Mucosa of descending colon (tissue), 3 donors: ENCODE measurements around the gene CEP57. TPM values are rescaled to one million over a fixed set of nuclear protein-coding genes. Genes with fewer than 3 reads are reported as not detected.
"Not testable (repeated sequence)": the region's sequence is repeated elsewhere in the genome, so short reads cannot be mapped to it uniquely, and the experiment has no call there.

ENCODE experiments used
- ATAC-seq: fragments of 200-7000 bp; cut with Tn5 transposase; one replicate; pipeline ENCODE4 v1.9.1; 2020; ENCODE audit warnings: mild to moderate bottlenecking, moderate library complexity
- DNase-seq, 3 donors: peaks; one replicate each; pipeline ENCODE4 v3.0.0-alpha.2; 2020
- H3K36me3 ChIP-seq: fragments of 200-600 bp; one replicate; pipeline ENCODE4 v1.8.0; 2021; ENCODE audit warnings: low read depth, mild to moderate bottlenecking
- H3K4me1 ChIP-seq: fragments of 200-600 bp; one replicate; pipeline ENCODE4 v1.8.0; 2021; ENCODE audit warnings: low read depth, mild to moderate bottlenecking
- H3K4me3 ChIP-seq: fragments of 200-600 bp; one replicate; pipeline ENCODE4 v1.8.0; 2021; ENCODE audit warnings: mild to moderate bottlenecking
- H3K9me3 ChIP-seq: fragments of 200-600 bp; one replicate; pipeline ENCODE4 v1.8.0; 2021; ENCODE audit warnings: mild to moderate bottlenecking
- CTCF ChIP-seq: fragments of 200-600 bp; IDR thresholded peaks from one replicate; pipeline ENCODE4 v1.8.0; 2022; ENCODE audit warnings: antibody characterized with exemption, mild to moderate bottlenecking
- intact Hi-C, 2 donors: fragments of 100-400 bp; cut with DNase I in 1 of 2; cut with micrococcal nuclease in 1 of 2; formaldehyde crosslinking; loops; one replicate each; pipeline versions ENCODE4 v1.11.0 to v1.11.1; 2022; cut with DNase I, micrococcal nuclease
- total RNA-seq, 3 donors: library from RNA; stranded (reverse); fragmentation: NEBNext Ultra II Directional in 2 of 3; extraction: Animal tissue kit (Norgen Biotek cat#: 25700) in 2 of 3; gene quantifications; one replicate each; pipeline versions ENCODE4 v1.2.1 to v1.2.4, GENCODE V29; 2021 to 2023
- donor health status: DM: no; HTN: no; CAD: no; lungs with moderate emphysema.
- donor health status: DM: no; HTN: no; CAD: no.
- donor health status: DM: no; HTN: yes; CAD: no.

Gene CEP57
- total RNA-seq, 3 donors from 2014 or later = 29.7 to 35.1 (median 29.9) TPM

GRCh38 chr11:95799546-95799945 lies 9.2 kb downstream of the CEP57 start:
- Histone ChIP-seq H3K4me3 (no peak overlapping the region), H3K4me1 (no peaks in the 10 kb centered on the region), H3K9me3 (no peaks in the 10 kb centered on the region), H3K36me3 (no peaks in the 10 kb centered on the region)
- TF ChIP-seq CTCF = no peak
- intact Hi-C loops = no loop called here
- DNase-seq (no peak), ATAC-seq (no peak)

- H3K4me3 ChIP-seq = no peak overlapping the region
- no peaks in the 10 kb centered on the region for H3K9me3 ChIP-seq
- no peak for DNase-seq
- no peak for TF ChIP-seq CTCF
- H3K36me3 ChIP-seq = no peaks in the 10 kb centered on the region
- ATAC-seq = no peak
- no peaks in the 10 kb centered on the region for H3K4me1 ChIP-seq
- intact Hi-C loops = no loop called here
Measured at GRCh38 chr11:95800438-95800837, 10.1 kb downstream of the CEP57 start.

- H3K4me3 ChIP-seq = no peak overlapping the region
- no peaks in the 10 kb centered on the region for H3K36me3 ChIP-seq
- ATAC-seq = no peak
- no peaks in the 10 kb centered on the region for H3K4me1 ChIP-seq
- intact Hi-C loops = no loop called here
- no peak for TF ChIP-seq CTCF
- DNase-seq = no peak
- no peaks in the 10 kb centered on the region for H3K9me3 ChIP-seq
Measured at GRCh38 chr11:95802806-95803205, 12.5 kb downstream of the CEP57 start.

GRCh38 chr11:95803973-95804372 lies 13.7 kb downstream of the CEP57 start:
- Histone ChIP-seq H3K36me3 (no peaks in the 10 kb centered on the region), H3K4me3 (no peak overlapping the region), H3K4me1 (no peaks in the 10 kb centered on the region), H3K9me3 (no peaks in the 10 kb centered on the region)
- TF ChIP-seq CTCF = no peak
- no peak for DNase-seq
- no peak for ATAC-seq
- intact Hi-C loops = no loop called here

- no peaks in the 10 kb centered on the region for H3K36me3 ChIP-seq
- intact Hi-C loops = no loop called here
- no peak overlapping the region for H3K4me3 ChIP-seq
- no peak for TF ChIP-seq CTCF
- DNase-seq (no peak), ATAC-seq (no peak)
- H3K4me1 ChIP-seq = no peaks in the 10 kb centered on the region
- H3K9me3 ChIP-seq = no peaks in the 10 kb centered on the region
Measured at GRCh38 chr11:95805869-95806268, 15.6 kb downstream of the CEP57 start.

GRCh38 chr11:95806464-95806863 lies 16.2 kb downstream of the CEP57 start:
- H3K4me3 ChIP-seq, H3K4me1 ChIP-seq, ATAC-seq, DNase-seq, H3K9me3 ChIP-seq, H3K36me3 ChIP-seq, intact Hi-C loops: not testable (repeated sequence)

GRCh38 chr11:95811052-95811451 lies 20.8 kb downstream of the CEP57 start:
- intact Hi-C loops, ATAC-seq, DNase-seq, H3K4me3 ChIP-seq, H3K4me1 ChIP-seq, H3K36me3 ChIP-seq, H3K9me3 ChIP-seq: not testable (repeated sequence)
